Vagina (tissue), 2 donors: ENCODE measurements around the gene CHAD. TPM values are rescaled to one million over a fixed set of nuclear protein-coding genes. Genes with fewer than 3 reads are reported as not detected.

ENCODE experiments used
- DNase-seq, 2 donors: peaks; one replicate each; pipeline ENCODE4 v3.0.0-alpha.2; 2017; ENCODE audit errors: extremely low spot score in 2 of 2
- H3K27ac ChIP-seq: fragments of 200-600 bp; sonication (generic); one replicate; pipeline ENCODE4 v1.5.1; 2019
- H3K27me3 ChIP-seq: fragments of 200-600 bp; sonication (generic); one replicate; pipeline ENCODE4 v1.5.1; 2019
- H3K36me3 ChIP-seq, 2 donors: fragments of 200-600 bp; sonication (generic); one replicate each; pipeline ENCODE4 v1.5.1; 2017 to 2019
- H3K4me1 ChIP-seq: fragments of 200-600 bp; sonication (generic); one replicate; pipeline ENCODE4 v1.5.1; 2019
- H3K4me3 ChIP-seq, 2 donors: fragments of 200-600 bp; sonication (generic); 1 replicate in 1 of 2; 2 replicates in 1 of 2; pipeline ENCODE4 v1.5.1; 2016 to 2019
- H3K9me3 ChIP-seq: fragments of 200-600 bp; sonication (generic); one replicate; pipeline ENCODE4 v1.5.1; 2019
- CTCF ChIP-seq, 3 experiments: fragments of 450-650 bp in 2 of 3; fragments of 200-600 bp in 1 of 3; sonication (generic) in 1 of 3; IDR thresholded peaks; one replicate each; pipeline ENCODE4 v1.5.1; 2017 to 2019; ENCODE audit warnings: antibody characterized with exemption in 3 of 3, mild to moderate bottlenecking in 2 of 3, moderate library complexity in 2 of 3
- POLR2A ChIP-seq, 2 donors: fragments of 450-650 bp; IDR thresholded peaks; one replicate each; pipeline ENCODE4 v1.6.1; 2017; ENCODE audit warnings: antibody characterized with exemption in 2 of 2, mild to moderate bottlenecking in 2 of 2, moderate library complexity in 2 of 2
- POLR2AphosphoS5 ChIP-seq, 2 donors: sonication (generic); formaldehyde crosslinking; IDR thresholded peaks; one replicate each; pipeline ENCODE4 v1.9.0; 2017; ENCODE audit warnings: antibody characterized with exemption in 2 of 2, mild to moderate bottlenecking in 2 of 2, low read depth in 1 of 2; ENCODE audit not compliant: insufficient read depth in 1 of 2
- intact Hi-C: fragments of 100-400 bp; cut with DNase I; formaldehyde crosslinking; loops from one replicate; pipeline ENCODE4 v1.15.1; 2023
- total RNA-seq: library from RNA; depleted of rRNA; stranded (reverse); fragments of >200 nt; gene quantifications from one replicate; pipeline ENCODE4 v1.2.3, GENCODE V29; 2016

Gene CHAD
- total RNA-seq, 1 donor from 2014 or later: not detected

- no peak for DNase-seq
- no peak for TF ChIP-seq CTCF (IDR thresholded peaks at IDR 0.05)
- no peak for TF ChIP-seq POLR2AphosphoS5 (IDR thresholded peaks at IDR 0.05; ENCODE audit: insufficient read depth in 1 of 2, low read depth in 1 of 2)
- no peak for TF ChIP-seq POLR2A (IDR thresholded peaks at IDR 0.05)
- H3K36me3 ChIP-seq: no peaks in the 10 kb centered on the region
- peaks cover 21% of the 10 kb centered on the region for H3K4me1 ChIP-seq
- H3K27ac ChIP-seq: no peak overlapping the region
- H3K4me3 ChIP-seq: no peak overlapping the region
- intact Hi-C loops: no loop called here
- H3K9me3 ChIP-seq: no peaks in the 10 kb centered on the region
- no peaks in the 10 kb centered on the region for H3K27me3 ChIP-seq
Observed at GRCh38 chr17:50445730-50446325, 22.9 kb downstream of the CHAD start.

DNA sequence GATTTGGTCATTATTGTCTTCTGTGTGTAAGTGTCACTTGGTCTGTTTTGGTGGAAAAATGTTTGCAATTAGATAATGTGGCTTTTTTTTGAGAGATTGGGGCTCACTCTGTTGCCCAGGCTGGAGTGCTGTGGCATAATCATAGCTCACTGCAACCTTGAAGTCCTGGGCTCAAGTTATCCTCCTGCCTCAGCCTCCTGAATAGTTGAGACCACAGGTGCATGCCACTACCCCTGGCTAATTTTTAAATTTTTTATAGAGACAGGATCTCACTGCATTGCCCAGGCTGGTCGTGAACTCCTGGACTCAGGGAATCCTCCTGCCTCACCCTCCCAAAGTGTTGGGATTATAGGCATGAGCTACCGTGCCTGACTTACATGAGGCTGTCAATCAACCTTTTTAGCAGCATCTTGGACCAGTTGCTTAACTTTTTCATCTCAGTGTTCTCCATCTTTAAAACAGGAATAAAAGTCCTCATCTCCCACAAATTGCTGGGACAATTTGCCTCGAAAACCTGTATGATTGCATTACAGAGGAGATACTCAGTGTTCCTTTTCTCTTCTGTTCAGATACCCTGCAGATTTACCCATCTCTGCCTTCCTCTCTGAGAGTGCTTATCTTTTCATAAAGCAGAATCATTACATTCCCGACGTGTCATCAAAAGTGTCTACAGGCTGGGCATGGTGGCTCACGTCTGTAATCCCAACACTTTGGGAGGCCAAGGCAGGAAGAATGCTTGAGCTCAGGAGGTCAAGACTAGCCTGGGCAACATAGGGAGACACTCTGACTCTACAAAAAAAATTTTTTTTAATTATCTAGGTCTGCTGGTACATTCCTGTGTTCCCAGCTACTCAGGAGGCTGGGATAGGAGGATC is 23.6 kb downstream of the CHAD start:
- no peak overlapping the region for H3K27ac ChIP-seq
- DNase-seq: no peak
- no peaks in the 10 kb centered on the region for H3K27me3 ChIP-seq
- intact Hi-C loops: no loop called here
- TF ChIP-seq POLR2A (IDR thresholded peaks at IDR 0.05): no peak
- TF ChIP-seq CTCF (IDR thresholded peaks at IDR 0.05): no peak
- no peak for TF ChIP-seq POLR2AphosphoS5 (IDR thresholded peaks at IDR 0.05; ENCODE audit: insufficient read depth in 1 of 2, low read depth in 1 of 2)
- H3K4me3 ChIP-seq: no peak overlapping the region
- no peaks in the 10 kb centered on the region for H3K9me3 ChIP-seq
- peaks cover 29% of the 10 kb centered on the region for H3K4me1 ChIP-seq
- no peaks in the 10 kb centered on the region for H3K36me3 ChIP-seq

GRCh38 chr17:50443505-50443974 is 25.1 kb downstream of the CHAD start:
- Histone ChIP-seq H3K9me3 (no peaks in the 10 kb centered on the region), H3K4me1 (peaks cover 31% of the 10 kb centered on the region), H3K27me3 (no peaks in the 10 kb centered on the region), H3K36me3 (no peaks in the 10 kb centered on the region), H3K27ac (no peak overlapping the region), H3K4me3 (no peak overlapping the region)
- no peak for TF ChIP-seq POLR2A (IDR thresholded peaks at IDR 0.05)
- TF ChIP-seq POLR2AphosphoS5 (IDR thresholded peaks at IDR 0.05; ENCODE audit: insufficient read depth in 1 of 2, low read depth in 1 of 2): no peak
- no peak for TF ChIP-seq CTCF (IDR thresholded peaks at IDR 0.05)
- intact Hi-C loops: no loop called here
- DNase-seq: no peak

GRCh38 chr17:50440838-50441829 is 27.5 kb downstream of the CHAD start:
- TF ChIP-seq CTCF (IDR thresholded peaks at IDR 0.05) (no peak), POLR2AphosphoS5 (IDR thresholded peaks at IDR 0.05; ENCODE audit: insufficient read depth in 1 of 2, low read depth in 1 of 2) (no peak), POLR2A (IDR thresholded peaks at IDR 0.05) (no peak)
- DNase-seq: no peak
- Histone ChIP-seq H3K9me3 (no peaks in the 10 kb centered on the region), H3K27me3 (no peaks in the 10 kb centered on the region), H3K4me3 (no peak overlapping the region), H3K27ac (no peak overlapping the region), H3K4me1 (peaks cover 31% of the 10 kb centered on the region), H3K36me3 (peaks cover 0 to 8% of the 10 kb centered on the region in 2 donors)
- intact Hi-C loops: no loop called here
